ENCODE measurements around the gene NFU1.

DNA sequence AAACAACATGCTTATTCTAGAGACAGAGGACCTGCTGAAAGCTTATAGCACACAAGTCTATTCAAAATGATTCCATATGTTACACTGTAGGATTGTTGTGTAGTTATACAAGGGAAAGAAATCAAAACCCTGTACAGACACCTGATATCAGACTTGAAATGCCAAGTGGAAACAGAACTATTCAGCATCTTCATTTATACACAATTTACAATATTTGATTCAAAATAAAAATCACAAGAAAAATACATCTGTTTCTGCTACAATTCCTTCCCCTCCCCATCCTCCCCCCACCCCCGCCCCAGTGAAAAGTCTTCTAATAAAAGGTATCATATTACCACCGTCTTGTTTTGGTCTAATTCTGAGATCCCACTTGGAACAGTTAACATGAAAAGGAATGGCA is 37.5 kb upstream of the NFU1 start:
- TF ChIP-seq, protein P1, sequence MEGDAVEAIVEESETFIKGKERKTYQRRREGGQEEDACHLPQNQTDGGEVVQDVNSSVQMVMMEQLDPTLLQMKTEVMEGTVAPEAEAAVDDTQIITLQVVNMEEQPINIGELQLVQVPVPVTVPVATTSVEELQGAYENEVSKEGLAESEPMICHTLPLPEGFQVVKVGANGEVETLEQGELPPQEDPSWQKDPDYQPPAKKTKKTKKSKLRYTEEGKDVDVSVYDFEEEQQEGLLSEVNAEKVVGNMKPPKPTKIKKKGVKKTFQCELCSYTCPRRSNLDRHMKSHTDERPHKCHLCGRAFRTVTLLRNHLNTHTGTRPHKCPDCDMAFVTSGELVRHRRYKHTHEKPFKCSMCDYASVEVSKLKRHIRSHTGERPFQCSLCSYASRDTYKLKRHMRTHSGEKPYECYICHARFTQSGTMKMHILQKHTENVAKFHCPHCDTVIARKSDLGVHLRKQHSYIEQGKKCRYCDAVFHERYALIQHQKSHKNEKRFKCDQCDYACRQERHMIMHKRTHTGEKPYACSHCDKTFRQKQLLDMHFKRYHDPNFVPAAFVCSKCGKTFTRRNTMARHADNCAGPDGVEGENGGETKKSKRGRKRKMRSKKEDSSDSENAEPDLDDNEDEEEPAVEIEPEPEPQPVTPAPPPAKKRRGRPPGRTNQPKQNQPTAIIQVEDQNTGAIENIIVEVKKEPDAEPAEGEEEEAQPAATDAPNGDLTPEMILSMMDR (IDR thresholded peaks at IDR 0.05): no peak
- TF ChIP-seq POLR2A (IDR thresholded peaks at IDR 0.05): no peak
